Measurements from ENCODE around the gene IL12A.

The IL12A gene

DNA sequence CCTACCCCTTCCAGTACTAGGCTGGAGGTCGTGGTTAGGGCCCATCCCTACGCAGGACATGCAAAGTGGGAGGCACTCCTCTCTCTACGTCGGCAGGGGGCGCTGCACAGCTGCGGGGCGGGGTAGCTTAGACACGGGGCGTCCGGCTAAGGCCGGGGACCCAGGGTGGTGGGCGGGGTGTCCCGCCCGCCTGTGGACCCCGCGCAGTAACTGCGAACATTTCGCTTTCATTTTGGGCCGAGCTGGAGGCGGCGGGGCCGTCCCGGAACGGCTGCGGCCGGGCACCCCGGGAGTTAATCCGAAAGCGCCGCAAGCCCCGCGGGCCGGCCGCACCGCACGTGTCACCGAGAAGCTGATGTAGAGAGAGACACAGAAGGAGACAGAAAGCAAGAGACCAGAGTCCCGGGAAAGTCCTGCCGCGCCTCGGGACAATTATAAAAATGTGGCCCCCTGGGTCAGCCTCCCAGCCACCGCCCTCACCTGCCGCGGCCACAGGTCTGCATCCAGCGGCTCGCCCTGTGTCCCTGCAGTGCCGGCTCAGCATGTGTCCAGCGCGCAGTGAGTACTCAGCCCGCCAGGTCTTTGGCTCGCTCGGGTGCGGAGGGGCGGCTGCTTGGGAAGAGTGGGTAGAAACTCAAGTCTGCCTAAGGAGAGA lies at the start of gene IL12A:
TSS of gene IL12A (plus strand) at position 219 of the 655 bp plus-strand sequence.
- DNase-seq: peak; percentile 78

DNA sequence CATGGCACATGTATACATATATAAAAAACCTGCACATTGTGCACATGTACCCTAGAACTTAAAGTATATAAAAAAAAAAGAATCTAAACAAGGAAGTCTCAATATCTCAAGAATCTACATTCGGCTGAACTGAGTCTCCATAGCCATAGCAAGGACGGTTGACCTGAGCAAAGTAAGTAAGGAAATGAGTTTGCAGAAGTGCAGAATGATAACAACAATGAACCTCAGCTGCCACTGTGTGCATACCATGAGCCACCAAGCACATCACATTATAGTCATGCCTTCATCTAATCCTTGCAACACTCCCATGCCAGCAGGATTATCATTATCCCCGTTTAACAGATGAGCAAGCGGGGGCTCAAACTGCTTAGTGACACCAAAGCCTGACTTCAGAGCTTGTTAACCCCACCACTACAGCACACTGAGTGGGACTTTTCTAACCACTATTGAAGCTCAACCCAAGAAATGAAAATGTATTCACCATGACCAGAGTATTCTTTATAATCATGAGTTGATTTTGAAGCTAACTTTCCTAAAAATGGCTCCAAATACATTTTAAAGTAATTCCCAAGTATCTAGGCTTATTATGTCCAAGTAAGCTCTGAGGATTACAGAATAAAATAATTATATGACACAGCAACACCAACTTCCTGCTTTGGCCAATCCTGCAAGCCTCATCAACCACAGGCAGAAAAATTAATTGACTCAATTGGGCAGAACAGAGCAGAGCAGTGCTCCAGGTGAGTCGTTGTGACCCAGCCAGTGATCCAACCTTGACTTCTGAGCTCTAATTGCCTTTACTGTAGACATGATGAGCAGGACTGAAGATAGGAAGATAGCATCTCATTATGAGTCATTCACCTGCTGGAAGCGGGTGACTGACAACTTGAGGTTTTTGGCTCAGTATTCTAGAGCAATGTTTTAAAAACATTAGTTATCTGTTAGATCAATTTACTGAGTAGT lies 47.3 kb upstream of the IL12A start:
- DNase-seq: no peak

DNA sequence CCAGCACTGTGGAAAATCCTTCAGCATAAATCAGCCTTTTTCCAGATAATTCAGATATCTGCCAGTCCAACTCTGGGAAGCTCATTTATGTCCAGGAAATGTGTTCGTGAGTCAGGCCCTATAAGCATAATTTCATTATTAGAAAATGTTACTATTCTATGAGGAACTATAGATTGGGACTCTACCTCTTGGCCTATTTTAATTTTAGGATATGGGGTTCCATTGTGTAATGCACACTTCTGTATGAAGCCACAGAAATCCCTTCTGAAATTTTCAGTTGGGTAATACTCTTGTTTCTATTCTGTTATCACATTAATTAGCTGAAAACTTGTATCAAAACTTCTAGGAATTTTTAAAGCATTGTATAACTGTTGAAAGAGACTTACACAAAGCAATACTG lies 43.9 kb upstream of the IL12A start:
- no peak for DNase-seq

DNA sequence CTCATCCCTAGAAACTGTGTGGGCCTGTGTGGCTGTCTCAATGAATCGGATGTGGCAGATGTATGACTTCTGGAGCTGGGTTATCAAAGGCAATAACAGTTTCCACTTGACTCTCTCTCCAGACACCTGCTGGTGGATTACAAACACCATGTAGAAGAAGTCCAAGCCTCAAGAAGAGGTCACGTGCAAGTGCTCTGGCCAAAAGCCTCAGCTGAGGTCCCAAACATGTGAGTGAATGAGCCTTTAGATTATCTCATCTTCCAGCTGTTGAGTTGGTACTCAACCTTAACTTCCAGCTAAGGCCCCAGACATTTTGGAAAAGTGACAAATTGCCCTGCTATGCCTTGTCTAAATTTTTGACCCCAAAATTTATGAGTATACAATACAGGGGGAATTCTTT lies 42.7 kb upstream of the IL12A start:
- no peak for DNase-seq

DNA sequence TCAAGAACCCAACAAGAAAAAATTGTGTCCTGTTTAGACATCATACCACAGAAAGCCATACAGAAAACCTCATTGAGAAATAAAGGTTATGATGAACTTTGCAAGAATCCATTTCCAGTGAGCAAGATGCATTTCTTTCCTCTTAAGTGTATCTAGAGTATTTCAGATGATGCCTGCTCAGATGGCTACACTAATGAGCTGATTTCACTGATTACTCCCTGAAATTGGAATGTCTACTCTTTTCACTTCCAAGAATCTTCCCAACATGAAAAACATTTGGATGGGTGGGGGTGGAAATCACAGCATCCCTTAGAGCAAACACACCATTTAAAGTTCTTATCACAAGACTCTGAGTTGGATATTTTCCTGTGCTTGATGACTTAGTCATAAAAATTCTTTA lies 41.4 kb upstream of the IL12A start:
- DNase-seq: no peak

DNA sequence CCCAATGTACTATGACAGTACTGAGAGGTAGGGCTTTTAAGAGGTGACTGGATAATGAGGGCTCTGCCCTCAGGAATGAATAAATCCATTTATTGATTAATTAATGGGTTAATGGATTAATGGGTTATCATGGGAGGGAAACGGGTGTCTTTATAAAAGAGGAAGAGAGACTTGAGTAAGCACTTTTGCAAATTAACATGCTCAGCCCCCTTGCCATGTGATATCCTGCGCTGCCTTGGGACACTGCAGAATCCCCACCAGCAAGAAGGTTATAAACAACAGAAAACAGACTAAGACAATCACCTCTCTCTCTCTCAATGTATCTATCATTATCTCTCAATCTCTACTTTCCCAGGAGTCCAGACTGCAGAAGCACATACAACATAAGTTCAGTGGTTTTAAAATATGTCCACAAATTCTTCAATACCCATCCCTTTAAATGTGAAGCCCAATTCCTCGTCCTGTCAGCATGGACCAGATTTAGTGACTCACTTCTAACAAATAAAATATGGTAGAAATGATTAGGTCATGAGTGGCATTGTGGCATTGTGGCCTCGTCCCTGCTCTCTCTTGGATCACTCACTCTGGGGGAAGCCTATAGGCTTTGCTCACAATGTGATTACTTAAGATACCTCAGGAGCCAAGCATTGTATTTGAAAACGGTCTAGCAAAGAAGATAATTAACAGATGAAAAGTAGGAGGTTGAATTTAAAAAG lies 40.0 kb upstream of the IL12A start:
- no peak for DNase-seq

DNA sequence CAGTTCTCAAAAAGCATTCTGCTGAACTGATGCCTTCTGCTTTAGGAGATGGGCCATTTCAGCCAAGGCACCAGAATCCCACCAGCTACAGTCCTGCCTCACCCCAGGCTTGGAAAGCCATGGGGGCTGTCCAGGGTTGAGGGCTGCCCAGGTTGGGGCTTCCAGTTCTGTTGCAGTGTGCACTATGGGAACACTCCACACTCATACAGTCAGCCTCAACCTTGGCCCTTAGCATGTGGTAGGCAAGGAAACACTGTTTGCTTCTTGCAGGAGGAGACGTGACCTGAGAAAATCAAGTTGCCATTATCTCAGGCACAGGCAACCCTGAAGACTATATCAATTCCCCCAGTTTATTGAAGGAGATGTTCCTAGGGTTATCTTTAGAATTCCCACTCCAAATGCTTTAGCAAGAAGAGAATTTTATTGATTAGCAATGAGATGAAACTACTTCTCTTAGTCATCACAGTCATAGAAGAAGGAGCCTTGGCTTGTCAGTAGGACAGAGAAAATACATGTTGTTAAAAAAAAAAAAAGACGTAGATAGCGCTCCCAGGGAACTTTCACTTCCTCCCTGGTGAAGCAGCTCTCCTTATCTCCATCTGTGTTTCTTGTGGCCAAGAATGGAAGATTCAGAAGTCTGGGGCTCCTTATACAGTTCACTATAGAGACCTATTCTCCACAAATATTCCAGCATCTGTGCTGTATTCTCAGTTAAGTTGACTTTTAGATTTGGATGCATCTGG lies 38.3 kb upstream of the IL12A start:
- DNase-seq: no peak

DNA sequence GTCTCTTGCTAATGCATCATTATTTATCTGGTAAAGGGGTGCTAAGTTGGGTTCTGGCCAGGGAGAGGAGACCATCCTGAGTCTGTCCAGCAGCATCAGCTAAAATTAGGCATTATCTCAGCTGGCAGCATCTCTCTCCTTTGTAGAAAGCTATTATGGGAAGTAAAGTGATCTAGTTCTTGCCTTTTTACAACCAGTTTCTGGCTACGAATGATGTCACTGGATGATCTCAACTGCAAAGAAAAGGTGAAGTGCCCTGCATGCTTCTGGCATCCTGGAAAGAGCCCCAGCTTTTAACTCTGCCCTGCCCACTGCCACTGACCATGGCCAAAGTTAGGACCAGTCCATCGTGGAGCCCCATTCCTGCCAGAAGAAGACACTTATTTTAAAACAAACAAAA lies 37.1 kb upstream of the IL12A start:
- no peak for DNase-seq

DNA sequence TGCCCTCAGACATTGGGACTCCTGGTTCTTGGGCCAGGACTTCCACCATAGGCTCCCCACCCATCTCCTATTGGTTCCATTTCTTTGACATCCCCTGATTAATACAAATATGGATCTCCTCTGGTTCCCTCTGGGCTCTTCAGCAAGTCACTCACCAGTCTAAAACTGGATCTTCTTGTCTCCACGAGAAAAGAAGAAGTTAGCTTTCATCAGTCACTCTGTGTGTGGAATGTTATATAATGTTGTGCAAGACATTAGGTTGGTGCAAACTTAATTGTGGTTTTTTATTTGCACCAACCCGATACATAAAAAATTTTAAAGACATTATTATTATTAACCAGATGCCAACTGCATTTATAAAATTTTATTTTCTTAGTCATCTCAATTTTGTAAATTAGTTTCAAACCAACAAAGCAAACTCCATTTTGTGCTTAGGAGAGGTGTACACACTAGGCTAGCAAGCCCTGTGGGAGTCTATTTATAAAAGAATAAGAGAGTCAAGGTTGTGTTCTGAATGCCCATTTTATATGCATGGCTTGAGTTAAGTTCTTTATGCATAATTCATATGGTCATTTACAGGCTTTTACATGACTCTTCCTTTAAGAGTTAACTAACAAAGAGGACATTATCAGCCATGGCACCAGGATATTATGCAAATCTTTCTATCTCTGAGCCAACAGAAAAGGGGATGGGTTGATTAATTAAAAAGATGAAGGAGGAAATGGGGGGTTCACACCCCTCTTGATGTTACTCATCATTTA lies 35.1 kb upstream of the IL12A start:
- no peak for DNase-seq

DNA sequence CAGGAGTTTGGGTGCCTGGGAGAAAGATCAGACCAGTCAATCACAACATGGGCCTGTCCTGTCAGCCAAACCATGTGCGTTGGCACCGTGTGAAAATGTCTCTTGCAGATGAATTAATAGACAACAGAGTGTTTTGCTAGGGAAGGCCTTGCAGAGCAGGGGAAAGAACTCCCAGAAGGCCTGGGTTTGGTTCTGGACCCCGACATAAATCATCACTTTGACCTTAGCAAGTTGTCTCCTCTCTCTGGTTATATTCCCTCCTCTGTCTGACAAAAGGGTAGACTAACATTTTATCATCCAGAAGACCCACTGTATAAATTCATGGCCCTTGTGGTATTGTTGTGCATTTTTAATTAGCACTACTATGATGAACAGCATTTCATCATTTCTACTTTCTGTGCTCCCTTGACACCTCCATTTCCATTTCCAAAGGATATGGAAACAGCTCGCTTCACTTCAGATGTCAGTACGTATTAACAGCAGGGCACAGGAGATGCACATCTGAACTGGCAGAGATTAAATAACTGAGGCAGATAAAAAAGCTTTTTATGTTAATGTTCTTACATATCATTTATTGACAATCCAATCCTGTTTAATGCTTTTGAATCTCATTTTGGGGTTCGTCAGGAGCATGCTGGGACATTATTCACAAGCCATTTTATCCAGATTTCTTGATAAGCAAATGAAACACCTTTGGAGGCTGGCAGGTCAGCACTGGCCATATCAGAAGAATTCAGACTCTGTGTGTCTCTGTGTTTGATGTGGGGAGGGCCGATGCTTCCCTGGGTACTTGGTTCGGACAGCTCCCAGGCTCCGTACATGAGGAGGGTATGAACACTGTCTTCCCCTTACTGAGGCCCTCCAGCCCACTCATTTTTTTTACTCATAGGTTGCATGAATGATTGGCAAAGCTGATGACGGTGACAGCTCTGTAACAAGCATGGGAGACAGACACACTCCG lies 28.2 kb upstream of the IL12A start:
- no peak for DNase-seq

DNA sequence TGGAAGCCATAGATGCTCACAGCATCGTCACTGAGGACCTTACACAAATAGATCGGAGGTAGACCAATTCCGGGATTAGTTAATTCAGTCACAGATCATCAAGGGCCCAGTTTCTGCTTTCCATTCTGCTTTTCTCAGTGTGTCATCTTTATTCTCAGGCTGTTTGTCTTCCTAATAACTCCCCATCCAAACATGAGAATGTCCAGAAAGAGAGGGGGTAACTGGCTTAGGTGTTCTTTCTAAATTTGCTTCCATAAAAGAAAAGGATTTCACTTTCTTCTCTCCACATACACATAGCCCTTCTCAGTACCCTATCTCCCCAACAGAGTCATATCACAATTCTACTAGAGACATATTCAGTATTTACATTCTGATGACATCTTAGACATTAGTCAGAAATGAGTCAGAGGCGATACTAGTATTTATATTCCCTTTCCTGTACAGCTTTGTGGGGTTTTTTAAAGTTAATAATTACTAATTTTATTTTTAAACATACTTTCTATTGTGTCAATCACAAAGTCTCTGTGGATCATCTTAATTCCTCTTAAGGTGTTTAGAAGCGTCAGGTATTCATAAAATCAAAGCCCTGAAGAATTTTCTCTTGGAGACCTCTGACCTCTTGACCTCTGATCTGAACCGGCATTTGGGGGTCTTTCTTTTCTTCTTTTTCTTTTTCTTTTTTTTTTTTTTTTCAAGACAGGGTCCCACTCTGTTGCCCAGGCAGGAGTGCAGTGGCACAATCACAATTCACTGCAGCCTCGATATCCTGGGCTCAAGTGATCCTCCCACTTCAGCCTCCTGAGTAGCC lies 24.3 kb upstream of the IL12A start:
- DNase-seq: no peak

DNA sequence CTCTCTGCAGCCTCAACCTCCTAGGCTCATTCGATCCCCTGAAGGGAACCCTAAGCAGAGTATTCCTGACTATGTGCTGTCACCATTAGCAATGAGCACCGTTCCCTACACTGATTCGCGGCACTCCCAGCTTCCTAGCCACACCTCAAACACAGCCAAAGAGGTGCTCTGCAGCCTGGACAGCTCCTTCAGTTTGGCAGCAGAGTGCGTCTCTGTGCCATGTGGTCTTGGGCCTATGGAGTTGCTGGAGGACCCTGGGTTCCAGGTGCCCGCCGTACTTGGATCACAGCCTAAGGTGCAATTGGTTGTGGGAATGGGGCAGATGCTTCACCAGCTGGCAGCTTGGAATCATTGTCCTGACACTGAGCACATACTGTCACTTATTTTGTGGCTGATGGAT lies 17.3 kb upstream of the IL12A start:
- no peak for DNase-seq

DNA sequence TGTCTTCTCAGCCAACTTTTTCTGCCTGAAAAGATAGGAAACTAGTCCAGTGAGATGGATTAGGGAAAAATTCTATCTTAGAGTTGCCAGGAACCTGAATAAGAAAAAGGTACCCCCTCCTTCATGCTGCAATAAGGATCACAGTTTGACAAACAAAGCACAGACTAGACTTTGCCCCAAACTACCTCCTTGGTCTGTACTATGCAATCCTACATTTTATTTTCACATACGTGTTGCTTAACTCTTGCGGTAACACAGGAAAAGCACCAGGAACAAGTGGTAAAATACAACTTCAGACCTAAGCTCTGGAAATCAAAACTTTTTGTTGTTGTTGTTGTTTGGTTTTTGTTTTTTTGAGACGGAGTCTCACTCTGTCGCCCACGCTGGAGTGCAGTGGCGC lies 11.3 kb upstream of the IL12A start:
- no peak for DNase-seq

DNA sequence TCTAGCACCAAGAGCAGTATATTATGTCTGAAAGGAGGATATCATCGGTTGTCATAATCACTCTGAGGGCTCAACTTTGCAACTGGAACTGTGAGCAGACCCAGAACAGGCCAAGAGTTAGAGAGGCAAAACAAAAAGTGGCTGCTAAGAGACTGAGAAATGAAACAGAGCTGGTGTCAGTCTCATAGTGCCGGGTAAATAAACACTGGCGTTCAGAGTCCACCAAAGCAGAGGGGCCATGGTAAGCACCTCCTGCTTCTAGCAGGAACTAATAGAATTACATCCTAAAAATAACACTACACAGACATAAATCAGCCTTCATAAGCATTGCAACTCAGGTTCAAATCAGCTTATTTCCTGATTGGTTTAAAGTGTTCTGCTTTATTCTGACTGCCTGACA lies 10.3 kb upstream of the IL12A start:
- DNase-seq: no peak

DNA sequence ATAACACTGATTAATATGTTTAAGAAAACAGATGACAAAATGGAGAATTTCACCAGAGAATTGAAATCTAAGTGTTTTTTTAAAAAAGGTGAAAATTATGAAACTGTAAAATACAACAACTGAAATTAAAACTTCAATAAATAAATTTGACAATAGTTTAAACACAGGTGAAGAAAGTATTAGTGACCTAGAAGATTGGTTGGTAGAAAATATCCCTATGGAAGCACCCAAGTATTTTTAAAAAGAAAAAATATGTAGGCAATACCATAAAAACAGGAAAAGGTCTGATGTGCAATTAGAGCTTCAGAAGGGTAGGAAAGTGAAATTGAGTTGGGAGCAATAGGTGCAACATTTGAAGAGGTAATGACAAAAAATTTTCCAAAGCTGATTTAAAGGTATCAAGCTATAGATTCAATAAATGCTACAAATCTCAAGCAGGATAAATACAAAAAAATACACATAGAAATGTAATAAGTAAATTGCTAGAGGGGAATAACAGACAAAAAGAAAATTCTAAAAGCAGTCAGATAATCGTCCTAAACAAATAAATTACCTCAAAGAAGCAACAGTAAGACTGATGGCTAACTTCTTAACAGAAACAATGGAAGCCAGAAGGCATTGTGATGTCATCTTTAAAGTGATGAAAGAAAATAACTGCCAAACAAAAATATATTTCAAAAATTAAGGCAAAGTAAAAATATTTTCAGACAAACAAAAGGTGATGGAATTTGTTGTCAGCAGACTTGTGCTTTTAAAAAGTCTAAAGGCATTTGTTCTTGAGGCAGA lies 9.5 kb upstream of the IL12A start:
- DNase-seq: no peak

DNA sequence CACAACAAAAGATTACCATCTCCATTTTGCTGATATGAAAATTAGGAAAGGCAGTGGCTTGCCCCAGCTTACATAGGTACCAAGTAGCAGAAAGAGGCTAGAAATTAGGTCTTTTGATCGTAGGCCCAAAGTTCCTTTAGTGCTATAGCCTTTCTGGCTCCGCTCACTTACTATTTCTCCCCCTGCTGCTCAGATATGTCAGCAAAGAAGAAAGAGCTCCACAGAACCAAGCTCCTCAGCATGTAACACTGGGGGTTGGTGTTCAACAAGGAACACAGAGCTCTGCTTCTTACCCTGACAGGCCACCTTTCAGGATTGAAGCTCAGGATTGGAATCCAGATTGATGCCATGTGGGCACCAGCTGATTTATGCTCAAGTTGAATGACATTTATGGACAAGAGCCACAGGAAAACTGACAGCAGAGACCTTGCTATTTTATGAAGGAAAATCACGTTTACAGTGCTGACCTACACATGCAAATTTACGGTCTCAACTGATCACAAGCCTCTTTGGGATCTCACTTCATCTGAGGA lies 6.1 kb upstream of the IL12A start:
- no peak for DNase-seq

DNA sequence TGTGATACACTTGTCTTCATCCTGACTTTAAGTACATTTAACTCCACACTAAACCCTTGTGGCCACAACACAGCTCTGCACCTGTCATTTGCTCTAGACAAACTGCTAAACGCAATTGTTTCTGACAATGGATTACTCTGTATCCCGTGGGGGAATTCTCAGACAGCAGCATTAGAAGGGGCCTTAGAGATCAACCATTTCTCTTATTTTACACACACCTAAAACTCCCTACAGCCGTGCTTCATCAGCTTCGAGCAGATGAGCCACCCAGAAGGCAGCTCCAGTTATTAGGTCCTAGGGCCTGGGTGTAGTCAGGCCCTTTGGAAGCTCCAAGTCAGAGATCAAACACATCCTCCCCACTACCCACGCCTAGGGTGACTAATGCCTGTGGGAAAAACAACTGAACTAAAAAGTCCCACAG lies 1.3 kb upstream of the IL12A start:
- no peak for DNase-seq

DNA sequence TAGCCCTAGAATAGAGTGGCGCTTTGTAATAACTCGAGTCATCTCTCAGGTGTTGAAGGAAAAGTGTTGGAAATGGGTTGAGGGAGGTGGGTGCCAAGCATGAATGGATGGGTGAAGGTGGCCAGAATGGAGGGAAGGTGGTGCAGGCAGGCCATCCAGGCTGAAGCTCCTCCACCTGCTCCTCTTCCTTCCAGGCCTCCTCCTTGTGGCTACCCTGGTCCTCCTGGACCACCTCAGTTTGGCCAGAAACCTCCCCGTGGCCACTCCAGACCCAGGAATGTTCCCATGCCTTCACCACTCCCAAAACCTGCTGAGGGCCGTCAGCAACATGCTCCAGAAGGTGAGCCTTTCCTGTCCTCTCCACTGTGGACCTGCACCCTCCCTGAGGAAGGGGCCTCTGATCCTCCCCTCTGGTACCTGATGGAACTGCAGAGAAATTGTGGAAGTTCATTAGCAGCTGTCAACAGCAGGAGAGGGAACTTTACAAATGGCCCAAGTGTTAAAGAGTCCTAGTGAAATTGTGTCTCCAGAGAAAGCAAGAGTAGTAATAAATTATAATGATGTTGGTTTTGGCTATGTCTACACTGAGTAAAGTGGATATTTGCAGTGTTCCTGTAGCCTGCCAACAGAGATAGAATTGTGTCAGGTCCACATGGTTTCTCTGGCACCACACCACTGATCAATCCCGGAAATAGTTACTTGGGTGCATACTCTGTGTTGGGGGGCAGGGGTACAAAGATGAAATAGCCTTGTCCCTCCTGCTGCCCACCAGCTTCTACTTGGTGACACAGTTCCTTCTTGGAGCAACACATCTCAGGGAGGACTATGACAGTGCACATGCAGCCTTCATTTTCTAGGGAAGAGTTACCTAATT lies 1.6 kb downstream of the IL12A start:
- no peak for DNase-seq
